ENCODE results near the gene POLR2H. TPM values are rescaled to one million over a fixed set of nuclear protein-coding genes. Genes with fewer than 3 reads are reported as not detected.

POLR2H gene
- total and polyA plus RNA-seq, 10 of the 15 experiments (the other 5 are each of a cell fraction or from before 2014, with no cell fraction given) = 74.2 to 357 (median 143) TPM

DNA sequence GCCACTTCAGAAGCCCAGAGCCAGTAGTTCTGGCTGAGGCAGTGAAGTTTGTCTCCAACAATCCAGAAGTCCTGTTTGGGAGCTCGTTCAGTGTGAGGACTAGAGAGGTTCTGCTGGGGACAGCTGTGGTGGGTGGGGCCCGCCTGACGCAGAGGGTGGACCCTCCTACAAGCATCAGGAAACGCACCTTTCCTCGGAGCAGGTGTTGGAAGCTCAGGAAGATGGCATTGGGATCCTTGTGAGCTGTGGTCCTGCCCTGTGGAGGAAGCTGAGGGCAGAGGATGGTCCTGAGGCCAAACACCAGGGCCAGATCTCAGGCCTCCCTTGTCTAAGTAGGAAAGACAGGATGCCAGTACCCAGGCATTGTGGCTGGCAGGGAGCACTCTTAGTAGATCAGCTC lies 11.4 kb downstream of the POLR2H start:
- Histone ChIP-seq H3K4me2 (ENCODE audit: control insufficient read depth, insufficient read depth) (no peak overlapping the region), H3K27me3 (replicated peaks in 1 of 2; ENCODE audit: control insufficient read depth in 2 of 2, insufficient read depth in 2 of 2, low read length in 1 of 2) (peaks cover 0 to 8% of the 10 kb centered on the region in 2 experiments; a peak in 2 of 4 replicates), H3K9ac (ENCODE audit: control insufficient read depth, insufficient read depth, low read length) (no peak overlapping the region), H3K9me3 (replicated peaks; ENCODE audit: control insufficient read depth, insufficient read depth, low read length) (no peaks in the 10 kb centered on the region), H3K27ac (ENCODE audit: control insufficient read depth, insufficient read depth) (no peak overlapping the region), H3K4me3 (no peak overlapping the region), H4K20me1 (ENCODE audit: control insufficient read depth, insufficient read depth) (no peaks in the 10 kb centered on the region), H3K4me1 (ENCODE audit: control insufficient read depth, insufficient read depth, low read length) (no peaks in the 10 kb centered on the region), H2AFZ (ENCODE audit: control insufficient read depth, low read depth, low read length) (no peak overlapping the region), H3K79me2 (ENCODE audit: control insufficient read depth, insufficient read depth, low read length) (no peaks in the 10 kb centered on the region), H3K36me3 (ENCODE audit: control insufficient read depth in 2 of 2, insufficient read depth in 2 of 2, low read length in 1 of 2) (no peaks in the 10 kb centered on the region; a peak in 1 of 4 replicates)
- ATAC-seq (no peak), DNase-seq (ENCODE audit: low read depth, low spot score) (no peak), FAIRE-seq (no peak)
- ChIA-PET SMC1A (ENCODE audit: uncharacterized antibody, unreplicated experiment) (interaction anchor here (1.0 to 2.2 kb wide), 6 partner anchors 11 to 173 kb away, joined by 3 to 24 read pairs (median 6); partner anchors contain the start of genes CLCN2 and POLR2H), POLR2A (interaction anchor here (0.6 kb wide), 1 partner anchor 122 kb away, joined by 5 read pairs; no protein-coding TSS in a partner anchor), CTCF (interaction anchor here (1.0 to 4.0 kb wide), 7 partner anchors 9 to 168 kb away, joined by 3 to 79 read pairs (median 5); no protein-coding TSS in a partner anchor), RAD21 (ENCODE audit: unreplicated experiment) (interaction anchor here (1.8 to 3.4 kb wide), 3 partner anchors 19 to 169 kb away, joined by 11 to 28 read pairs (median 14); no protein-coding TSS in a partner anchor)
- WGBS (ENCODE audit: insufficient coverage, insufficient replicate concordance, low lambda C conversion rate, missing lambda C conversion rate) = 22% methylated on average over 5 of the region's 5 CpGs
- TF ChIP-seq, protein P1, sequence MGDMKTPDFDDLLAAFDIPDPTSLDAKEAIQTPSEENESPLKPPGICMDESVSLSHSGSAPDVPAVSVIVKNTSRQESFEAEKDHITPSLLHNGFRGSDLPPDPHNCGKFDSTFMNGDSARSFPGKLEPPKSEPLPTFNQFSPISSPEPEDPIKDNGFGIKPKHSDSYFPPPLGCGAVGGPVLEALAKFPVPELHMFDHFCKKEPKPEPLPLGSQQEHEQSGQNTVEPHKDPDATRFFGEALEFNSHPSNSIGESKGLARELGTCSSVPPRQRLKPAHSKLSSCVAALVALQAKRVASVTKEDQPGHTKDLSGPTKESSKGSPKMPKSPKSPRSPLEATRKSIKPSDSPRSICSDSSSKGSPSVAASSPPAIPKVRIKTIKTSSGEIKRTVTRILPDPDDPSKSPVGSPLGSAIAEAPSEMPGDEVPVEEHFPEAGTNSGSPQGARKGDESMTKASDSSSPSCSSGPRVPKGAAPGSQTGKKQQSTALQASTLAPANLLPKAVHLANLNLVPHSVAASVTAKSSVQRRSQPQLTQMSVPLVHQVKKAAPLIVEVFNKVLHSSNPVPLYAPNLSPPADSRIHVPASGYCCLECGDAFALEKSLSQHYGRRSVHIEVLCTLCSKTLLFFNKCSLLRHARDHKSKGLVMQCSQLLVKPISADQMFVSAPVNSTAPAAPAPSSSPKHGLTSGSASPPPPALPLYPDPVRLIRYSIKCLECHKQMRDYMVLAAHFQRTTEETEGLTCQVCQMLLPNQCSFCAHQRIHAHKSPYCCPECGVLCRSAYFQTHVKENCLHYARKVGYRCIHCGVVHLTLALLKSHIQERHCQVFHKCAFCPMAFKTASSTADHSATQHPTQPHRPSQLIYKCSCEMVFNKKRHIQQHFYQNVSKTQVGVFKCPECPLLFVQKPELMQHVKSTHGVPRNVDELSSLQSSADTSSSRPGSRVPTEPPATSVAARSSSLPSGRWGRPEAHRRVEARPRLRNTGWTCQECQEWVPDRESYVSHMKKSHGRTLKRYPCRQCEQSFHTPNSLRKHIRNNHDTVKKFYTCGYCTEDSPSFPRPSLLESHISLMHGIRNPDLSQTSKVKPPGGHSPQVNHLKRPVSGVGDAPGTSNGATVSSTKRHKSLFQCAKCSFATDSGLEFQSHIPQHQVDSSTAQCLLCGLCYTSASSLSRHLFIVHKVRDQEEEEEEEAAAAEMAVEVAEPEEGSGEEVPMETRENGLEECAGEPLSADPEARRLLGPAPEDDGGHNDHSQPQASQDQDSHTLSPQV (IDR thresholded peaks at IDR 0.05) = no peak
- TF ChIP-seq ZNF217 (IDR thresholded peaks at IDR 0.05) (no peak), IKZF1 (conservative IDR thresholded peaks at IDR 0.05) (no peak)
- no TSS peak for BruUV-seq (replicated peaks)
- in situ Hi-C loops (cut with MboI) = no loop called here
- intact Hi-C loops (cut with micrococcal nuclease; ENCODE audit: unreplicated experiment) = no loop called here

All from GM12878 (cell line).